SU-DHL-6 (cell line): ENCODE data around the gene DPT.
"Not testable (repeated sequence)": the region's sequence is repeated elsewhere in the genome, so short reads cannot be mapped to it uniquely, and the experiment has no call there.

ENCODE experiments used
- CTCF ChIP-seq: fragments of 200-600 bp; sonication (generic); IDR thresholded peaks from one replicate; pipeline ENCODE4 v1.5.1; 2017; ENCODE audit warnings: antibody characterized with exemption, mild to moderate bottlenecking, low read length, moderate library complexity; ENCODE audit not compliant: insufficient read depth, poor library complexity, severe bottlenecking
- EZH2phosphoT487 ChIP-seq: fragments of 200-600 bp; sonication (generic), shearing (Covaris generic); conservative IDR thresholded peaks from 2 replicates; pipeline ENCODE4 v1.6.1; 2018; ENCODE audit warnings: mild to moderate bottlenecking, antibody characterized with exemption, low read length, moderate library complexity, mixed read lengths

- TF ChIP-seq CTCF, EZH2phosphoT487: not testable (repeated sequence)
These were observed 40.9 kb upstream of the DPT start for GRCh38 chr1:168769893-168770292.
